ENCODE results near the gene DPYD.
A peak's percentile ranks its signal among the peaks of the same experiment; 100 is the strongest.
"Not testable (repeated sequence)": the region's sequence is repeated elsewhere in the genome, so short reads cannot be mapped to it uniquely, and the experiment has no call there.

The DPYD gene

DNA sequence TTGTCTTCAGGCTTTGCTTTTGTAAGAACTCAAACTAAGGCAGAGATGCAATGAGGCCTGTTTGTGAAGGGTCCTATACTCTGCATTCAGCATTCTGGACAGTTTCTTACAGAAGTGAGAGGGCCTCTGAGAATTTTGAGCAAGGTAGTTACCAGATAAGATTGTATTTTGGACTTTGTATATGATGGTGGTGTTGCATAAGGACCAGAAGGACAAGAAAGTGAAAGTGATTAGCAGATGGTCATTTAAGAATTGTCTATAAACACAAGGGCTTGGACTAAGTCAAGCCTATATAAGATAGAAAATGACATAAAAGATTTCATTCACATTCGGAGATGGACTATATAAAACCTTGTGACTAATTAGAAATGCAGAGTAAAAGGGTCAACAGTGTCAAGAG is 662.2 kb downstream of the DPYD start:
- FAIRE-seq = no peak

GRCh38 chr1:97254731-97255463 is 665.9 kb downstream of the DPYD start:
- no peak for FAIRE-seq

GRCh38 chr1:97252925-97253324 is 667.9 kb downstream of the DPYD start:
- FAIRE-seq = no peak

GRCh38 chr1:97252076-97252475 is 668.8 kb downstream of the DPYD start:
- no peak for FAIRE-seq

DNA sequence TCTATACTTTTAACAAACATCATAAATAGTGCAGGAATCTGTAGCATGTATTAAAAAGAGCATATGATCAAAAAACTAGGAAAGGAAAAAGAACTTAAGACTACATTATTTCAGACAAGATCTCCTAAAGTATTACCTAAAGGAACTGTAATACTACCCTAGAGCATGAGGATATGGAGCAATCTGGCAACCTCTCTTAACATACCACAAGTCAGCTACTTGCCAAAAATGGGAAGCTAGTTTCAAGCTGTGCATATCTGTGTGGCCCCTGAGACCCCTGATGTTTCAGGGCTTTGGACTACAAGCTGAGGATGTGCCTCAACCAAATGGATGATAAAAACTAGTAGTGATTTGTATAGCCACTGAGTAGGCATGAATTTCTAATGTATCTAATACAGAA is 673.6 kb downstream of the DPYD start:
- FAIRE-seq = no peak

- FAIRE-seq = no peak
Measured at GRCh38 chr1:97245682-97246081, 675.2 kb downstream of the DPYD start.

DNA sequence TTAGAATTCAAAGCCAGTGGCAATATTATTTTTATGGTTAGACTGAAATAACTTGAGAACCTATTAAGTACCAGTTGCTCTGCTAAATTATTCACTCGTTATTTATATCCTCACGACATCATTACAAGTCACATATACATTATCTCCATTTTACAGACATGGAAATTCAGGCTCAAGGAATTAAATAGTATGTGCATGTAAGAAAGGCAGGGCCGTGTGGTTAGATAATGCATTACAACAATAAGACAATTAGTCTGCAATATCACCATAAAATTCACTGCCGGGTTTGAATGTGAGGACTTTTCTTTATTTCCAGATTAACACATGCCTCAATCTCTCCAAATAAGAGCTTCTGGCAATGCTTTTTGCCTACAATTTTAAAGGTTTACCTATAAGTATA is 675.8 kb downstream of the DPYD start:
- no peak for FAIRE-seq

DNA sequence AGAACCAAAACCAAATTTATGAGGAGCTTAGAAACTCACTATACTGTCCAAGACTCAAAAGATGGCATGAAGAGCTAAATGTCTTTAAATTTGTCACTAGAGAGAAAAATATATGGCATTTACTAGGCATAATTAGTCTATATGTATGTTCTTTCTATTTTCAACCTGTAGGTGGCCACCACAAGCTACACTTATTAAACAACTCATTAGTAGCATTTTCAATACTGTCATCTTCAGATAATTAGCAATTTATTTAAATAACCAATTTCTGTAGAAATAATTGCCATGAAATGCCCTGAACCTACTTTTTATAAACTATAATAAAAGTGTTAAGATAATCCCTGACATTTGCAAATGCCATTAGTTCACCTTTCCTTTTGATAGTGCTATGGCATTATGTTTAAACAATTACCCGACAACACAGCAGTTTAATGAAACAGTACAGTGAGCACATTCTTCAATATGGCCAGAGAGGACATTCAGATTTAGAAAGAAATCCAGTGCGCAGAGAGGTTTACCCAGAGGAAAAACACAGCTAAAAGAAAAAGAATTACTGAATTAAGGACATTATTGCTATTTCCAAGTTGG is 676.8 kb downstream of the DPYD start:
- peak; percentile 49 for FAIRE-seq

DNA sequence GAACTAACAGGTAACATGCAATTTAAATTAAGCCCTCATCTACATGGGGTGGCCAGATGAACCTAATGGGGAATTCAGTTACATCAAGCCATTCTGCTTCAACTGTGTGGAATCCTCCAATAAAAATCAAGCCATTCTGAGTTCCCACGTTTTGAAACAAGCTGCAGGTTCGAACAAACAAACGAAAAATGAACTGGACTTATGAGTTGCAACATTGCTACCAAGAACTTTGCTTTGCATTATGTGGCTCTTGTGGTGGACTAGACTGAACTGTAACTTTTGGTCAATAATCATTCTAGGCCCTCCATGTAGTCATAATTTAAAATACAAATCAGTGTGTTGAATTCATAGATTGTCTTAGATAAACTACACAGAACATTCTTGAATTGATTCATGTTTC is 682.0 kb downstream of the DPYD start:
- no peak for FAIRE-seq

GRCh38 chr1:97231354-97231753 is 689.5 kb downstream of the DPYD start:
- FAIRE-seq = not testable (repeated sequence)

DNA sequence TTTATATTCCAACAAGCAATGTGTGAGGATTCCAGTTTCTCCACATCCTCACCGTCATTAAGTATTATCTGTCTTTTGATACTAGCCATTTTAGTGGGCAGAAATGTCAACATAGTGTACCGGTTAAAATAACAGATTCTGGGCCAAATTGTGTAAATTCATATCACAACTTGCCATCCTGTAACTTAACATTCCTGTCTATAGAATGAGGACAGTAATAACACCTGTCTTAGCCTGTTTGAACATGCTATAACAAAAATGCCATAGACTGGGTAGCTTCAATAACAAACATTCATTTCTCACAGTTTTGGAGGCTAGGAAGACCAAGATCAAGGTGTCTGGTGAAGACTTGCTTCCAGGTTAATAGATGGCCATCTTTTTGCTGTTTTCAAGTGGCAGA is 708.2 kb downstream of the DPYD start:
- FAIRE-seq = no peak

- no peak for FAIRE-seq
Measured at GRCh38 chr1:97210307-97210706, 710.5 kb downstream of the DPYD start.

GRCh38 chr1:97209381-97209957 is 711.4 kb downstream of the DPYD start:
- FAIRE-seq = no peak

DNA sequence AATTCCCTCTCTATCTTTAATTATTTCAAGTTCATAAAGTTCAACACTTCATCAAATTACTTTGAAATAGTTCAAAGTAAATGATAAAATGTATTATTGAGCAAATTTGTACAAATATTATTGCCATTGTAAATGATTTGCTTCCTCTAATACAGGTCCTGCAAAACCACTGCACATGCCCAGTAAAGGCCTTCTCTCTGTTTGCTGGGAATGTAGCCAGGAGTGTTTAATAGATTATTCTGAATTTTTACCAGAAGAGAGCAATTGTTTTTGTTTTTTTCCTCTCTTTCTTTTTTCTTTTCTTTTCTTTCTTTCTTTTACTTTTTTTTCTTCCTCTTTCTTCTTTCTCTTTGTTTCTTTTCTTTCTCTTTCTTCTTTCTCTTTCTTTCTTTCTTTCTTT is 713.0 kb downstream of the DPYD start:
- FAIRE-seq = no peak

GRCh38 chr1:97204468-97204867 is 716.4 kb downstream of the DPYD start:
- no peak for FAIRE-seq

DNA sequence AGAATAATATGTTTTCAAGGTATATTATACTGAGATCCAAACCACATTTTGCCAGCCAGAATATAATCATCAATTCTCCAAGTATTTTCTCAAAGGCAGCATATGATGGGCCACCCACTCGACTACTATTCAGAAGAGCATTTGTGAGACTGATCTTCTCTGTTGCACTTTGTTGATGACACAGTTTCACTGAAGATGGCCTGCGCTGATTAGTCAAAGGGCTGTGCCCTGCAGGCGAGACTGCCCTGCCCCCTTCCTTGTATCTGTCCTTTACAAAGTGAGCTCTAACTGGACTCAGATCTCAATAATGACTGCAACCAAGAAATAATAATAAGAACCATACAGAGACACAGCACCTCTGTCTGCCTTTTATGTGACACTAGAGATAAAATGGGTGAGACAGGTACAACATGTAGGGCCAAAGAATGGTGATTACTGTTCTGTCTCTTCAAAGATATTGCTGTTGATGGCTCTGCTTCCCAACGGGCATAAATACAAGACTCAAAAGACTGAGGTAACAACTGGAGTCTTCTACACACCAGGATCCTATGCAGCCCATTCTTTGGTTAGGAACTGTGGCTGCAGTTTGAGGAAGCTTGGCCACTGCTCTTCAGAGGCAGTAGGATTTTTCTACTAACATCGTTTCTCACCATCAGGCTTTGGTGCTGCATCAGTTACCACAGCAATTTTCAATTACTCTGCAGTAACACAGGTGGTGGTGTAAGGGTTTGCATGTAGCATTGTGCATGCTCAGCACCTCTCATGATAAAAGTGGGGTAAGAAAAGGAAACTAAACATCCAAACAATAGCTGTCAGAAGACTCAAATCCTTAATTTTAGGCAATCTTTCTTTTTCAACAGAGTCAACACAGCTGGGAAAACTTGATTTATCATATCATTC is 718.1 kb downstream of the DPYD start:
- no peak for FAIRE-seq

DNA sequence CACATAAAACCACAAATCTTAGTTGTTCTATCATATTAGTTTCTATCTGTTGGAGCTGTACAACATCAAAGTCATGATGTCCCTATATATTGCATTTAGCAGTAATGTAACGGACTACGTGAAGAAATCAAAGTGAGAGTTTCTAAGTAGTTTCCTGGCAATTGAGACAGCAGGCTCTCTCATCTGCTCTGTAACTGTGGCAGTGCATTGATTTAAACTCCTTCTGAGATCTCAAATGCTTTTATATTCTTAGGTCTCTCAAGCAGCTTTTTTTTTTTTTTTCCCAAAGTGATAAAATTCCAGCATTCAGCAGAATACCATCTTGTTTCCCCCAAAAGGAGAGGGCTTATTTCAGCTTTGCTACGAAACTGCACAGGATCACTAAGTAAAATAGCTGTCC is 719.2 kb downstream of the DPYD start:
- FAIRE-seq = no peak

GRCh38 chr1:97200595-97200994 is 720.2 kb downstream of the DPYD start:
- FAIRE-seq = no peak

GRCh38 chr1:97196825-97197516 is 723.9 kb downstream of the DPYD start:
- no peak for FAIRE-seq

GRCh38 chr1:97192872-97193572 is 727.8 kb downstream of the DPYD start:
- no peak for FAIRE-seq

DNA sequence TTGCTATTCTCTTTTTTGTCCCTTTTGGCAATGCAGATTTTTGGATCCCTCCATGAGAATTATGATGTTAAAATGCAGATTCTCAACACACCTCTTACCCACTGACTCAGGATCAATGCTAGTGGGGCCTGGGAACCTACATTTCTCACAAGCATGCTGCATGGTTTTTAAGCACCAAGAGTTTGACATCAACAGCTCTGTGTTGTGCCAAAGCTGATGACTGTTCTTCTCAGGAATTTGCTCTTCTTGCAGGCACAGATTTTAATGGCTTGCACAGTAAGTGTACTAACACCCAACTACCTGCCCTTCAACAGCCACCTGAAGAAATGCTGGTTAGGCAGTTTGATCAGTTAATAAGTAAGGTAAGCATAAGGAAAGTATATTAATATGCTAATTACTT is 730.5 kb downstream of the DPYD start:
- FAIRE-seq = no peak

DNA sequence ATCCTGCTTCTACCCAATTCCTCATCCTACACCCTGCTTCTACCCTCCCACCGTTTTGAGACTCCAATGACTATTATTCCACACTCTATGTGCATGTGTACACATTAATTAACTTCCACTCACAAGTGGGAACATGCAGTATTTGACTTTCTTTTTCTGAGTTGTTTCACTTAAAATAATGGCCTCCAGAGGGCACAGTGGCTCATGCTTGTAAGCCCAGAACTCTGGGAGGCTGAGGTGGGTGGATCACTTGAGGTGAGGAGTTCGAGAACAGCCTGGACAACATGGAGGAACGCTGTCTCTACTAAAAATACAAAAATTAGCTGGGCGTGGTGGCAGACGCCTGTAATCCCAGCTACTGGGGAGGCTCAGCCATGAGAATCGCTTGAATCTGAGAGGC is 734.5 kb downstream of the DPYD start:
- FAIRE-seq = no peak
